Endothelial cell of umbilical vein (primary cell): Measurements from ENCODE around the gene ALG2. TPM values are rescaled to one million over a fixed set of nuclear protein-coding genes. Genes with fewer than 3 reads are reported as not detected.

Experiments used
- BruUV-seq: library from RNA; stranded (reverse); fragments of 400-500 nt; replicated peaks from 2 replicates; lab custom pipeline; 2021; lab: Mats Ljungman, UMichigan
- CTCF ChIA-PET: fragments of 300-600, 350-600 bp; sonication (Branson Sonifier 250); formaldehyde crosslinking; loops from one replicate; lab custom pipeline; 2021; ENCODE audit warnings: antibody characterized with exemption, inconsistent platforms; lab: Charles Lee
- POLR2A ChIA-PET: fragments of 300-600, 350-600 bp; sonication (Branson Sonifier 250); formaldehyde crosslinking; loops from one replicate; lab custom pipeline; 2021; ENCODE audit warnings: antibody characterized with exemption, inconsistent platforms; lab: Charles Lee
- DNase-seq: peaks from one replicate; pipeline ENCODE4 v3.0.0-alpha.2; 2011; ENCODE audit warnings: low read depth, low spot score
- FAIRE-seq: peaks from 2 replicates; lab custom pipeline; 2011; peaks lifted over from hg19 to GRCh38; lab: Jason Lieb, UNC
- H2AFZ ChIP-seq: 2 replicates; pipeline ENCODE4 v1.6.0; 2012; ENCODE audit warnings: low read depth, low read length, control low read depth, inconsistent platforms
- H3K27ac ChIP-seq: 2 replicates; pipeline ENCODE4 v1.5.1; 2011; ENCODE audit warnings: low read depth, mild to moderate bottlenecking, control low read depth, low read length, moderate library complexity; ENCODE audit not compliant: insufficient read depth
- H3K27me3 ChIP-seq, 2 experiments: 2 replicates each; pipeline versions ENCODE4 v1.6.0 to v1.6.1; 2011; ENCODE audit warnings: low read length in 2 of 2, mixed read lengths in 1 of 2; ENCODE audit not compliant: control insufficient read depth in 2 of 2, insufficient read depth in 2 of 2
- H3K36me3 ChIP-seq, 2 experiments: 2 replicates in 1 of 2; 3 replicates in 1 of 2; pipeline ENCODE4 v1.5.1; 2011; ENCODE audit warnings: low read length in 2 of 2, mild to moderate bottlenecking in 1 of 2, moderate library complexity in 1 of 2; ENCODE audit not compliant: control insufficient read depth in 2 of 2, insufficient read depth in 2 of 2; ENCODE audit errors: extremely low read depth in 1 of 2
- H3K4me1 ChIP-seq: 3 replicates; pipeline ENCODE4 v1.5.1; 2011; ENCODE audit warnings: mild to moderate bottlenecking, low read length; ENCODE audit not compliant: control insufficient read depth, insufficient read depth; ENCODE audit errors: extremely low read depth
- H3K4me2 ChIP-seq: 2 replicates; pipeline ENCODE4 v1.6.1; 2011; ENCODE audit warnings: low read length, control low read depth, mixed read lengths; ENCODE audit not compliant: insufficient read depth
- H3K4me3 ChIP-seq, 3 experiments: fragments of 200-600 bp in 1 of 3; sonication (generic), shearing (Covaris generic) in 1 of 3; replicated peaks in 1 of 3; 2 replicates each; pipeline ENCODE4 v1.5.1; 2011 to 2016; ENCODE audit warnings: control low read depth in 3 of 3, low read length in 3 of 3, mild to moderate bottlenecking in 2 of 3, inconsistent platforms in 1 of 3, low read depth in 1 of 3, moderate library complexity in 1 of 3; ENCODE audit not compliant: insufficient read depth in 1 of 3
- H3K79me2 ChIP-seq: 2 replicates; pipeline ENCODE4 v1.6.0; 2012; ENCODE audit warnings: low read length, inconsistent platforms; ENCODE audit not compliant: control insufficient read depth, insufficient read depth
- H3K9ac ChIP-seq: replicated peaks from 2 replicates; pipeline ENCODE3; 2011; ENCODE audit warnings: low read length, control low read depth; ENCODE audit not compliant: insufficient read depth; ENCODE audit errors: extremely low read depth
- H3K9me1 ChIP-seq: replicated peaks from 3 replicates; pipeline ENCODE4 v1.6.0; 2011; ENCODE audit warnings: mild to moderate bottlenecking, low read length; ENCODE audit not compliant: control insufficient read depth, insufficient read depth; ENCODE audit errors: extremely low read depth
- H3K9me3 ChIP-seq: replicated peaks from 2 replicates; pipeline ENCODE4 v1.5.1; 2012; ENCODE audit warnings: low read length, inconsistent platforms; ENCODE audit not compliant: control insufficient read depth, insufficient read depth
- H4K20me1 ChIP-seq: replicated peaks from 2 replicates; pipeline ENCODE3; 2011; ENCODE audit warnings: mild to moderate bottlenecking, low read length; ENCODE audit not compliant: control insufficient read depth, insufficient read depth; ENCODE audit errors: extremely low read depth
- CTCF ChIP-seq, 2 donors: IDR thresholded peaks; 1 replicate in 1 of 2; 2 replicates in 1 of 2; pipeline ENCODE4 v1.5.1; 2011; ENCODE audit warnings: low read length in 2 of 2, mild to moderate bottlenecking in 2 of 2, moderate library complexity in 2 of 2, control low read depth in 1 of 2, inconsistent platforms in 1 of 2, low read depth in 1 of 2; ENCODE audit not compliant: insufficient read depth in 1 of 2; ENCODE audit errors: extremely low read depth in 1 of 2
- EZH2 ChIP-seq: IDR thresholded peaks from 2 replicates; pipeline ENCODE4 v1.6.1; 2012; ENCODE audit warnings: borderline replicate concordance, low read depth, mild to moderate bottlenecking, moderate library complexity, low read length, inconsistent platforms; ENCODE audit not compliant: severe bottlenecking
- FOS ChIP-seq: IDR thresholded peaks from 2 replicates; pipeline ENCODE4 v1.6.1; 2011; ENCODE audit warnings: mild to moderate bottlenecking, low read length, moderate library complexity, borderline replicate concordance; ENCODE audit not compliant: insufficient read depth
- GATA2 ChIP-seq: IDR thresholded peaks from 2 replicates; pipeline ENCODE4 v1.7.0; 2011; ENCODE audit warnings: low read depth, mild to moderate bottlenecking, moderate library complexity, mixed read lengths, low read length; ENCODE audit not compliant: insufficient read length, insufficient read depth
- JUN ChIP-seq: IDR thresholded peaks from 2 replicates; pipeline ENCODE4 v1.6.1; 2011; ENCODE audit warnings: borderline replicate concordance, low read depth; ENCODE audit not compliant: insufficient read length, insufficient read depth
- MAX ChIP-seq: IDR thresholded peaks from 2 replicates; pipeline ENCODE4 v1.6.1; 2011; ENCODE audit not compliant: insufficient read depth, insufficient read length
- MYC ChIP-seq: IDR thresholded peaks from one replicate; pipeline ENCODE4 v1.6.1; 2011; ENCODE audit warnings: mild to moderate bottlenecking, low read depth, low read length
- POLR2A ChIP-seq: IDR thresholded peaks from 2 replicates; pipeline ENCODE4 v1.6.1; 2012; ENCODE audit warnings: low read depth, mild to moderate bottlenecking, control low read depth, low read length
- POLR2AphosphoS5 ChIP-seq: IDR thresholded peaks from 2 replicates; pipeline ENCODE4 v1.6.1; 2012; ENCODE audit warnings: low read depth, mild to moderate bottlenecking, control low read depth, low read length, moderate library complexity; ENCODE audit not compliant: insufficient read depth
- dilution Hi-C: fragments of 300-500 bp; cut with MboI; formaldehyde crosslinking; loops from one replicate; pipeline ENCODE4 v1.15.0; 2019; ENCODE audit warnings: low sequenced_read_pairs; ENCODE audit not compliant: extremely low pct_ligation_motif_present
- intact Hi-C: fragments of 100-400 bp; cut with micrococcal nuclease; formaldehyde crosslinking; loops from one replicate; pipeline ENCODE4 v1.10.0; 2022
- polyA plus RNA-seq, 4 experiments: library from polyadenylated mRNA; depleted of rRNA in 3 of 4; stranded (reverse) in 3 of 4; unstranded in 1 of 4; fragments of >200 nt; gene quantifications; 2 replicates each; pipeline versions ENCODE4 v1.2.1 to v1.2.3, GENCODE V29; 2011 to 2012; ENCODE audit warnings: missing spikeins in 1 of 4
- total RNA-seq: library from RNA; stranded (reverse); gene quantifications from 2 replicates; pipeline ENCODE4 v1.2.3, GENCODE V29; 2021

Gene ALG2
- total and polyA plus RNA-seq, 2 donors (not counting 3 experiments of a cell fraction or from before 2014, with no cell fraction given): 32.4 to 40.7 TPM

- Histone ChIP-seq H3K36me3 (peaks cover 7 to 8% of the 10 kb centered on the region in 2 experiments), H3K9me1 (no peaks in the 10 kb centered on the region), H3K27me3 (no peaks in the 10 kb centered on the region), H3K27ac (no peak overlapping the region), H3K9ac (no peak overlapping the region), H3K4me3 (no peak overlapping the region), H3K9me3 (no peaks in the 10 kb centered on the region), H3K4me1 (peaks cover 10% of the 10 kb centered on the region), H2AFZ (no peak overlapping the region), H3K4me2 (no peak overlapping the region), H4K20me1 (peaks cover 12% of the 10 kb centered on the region), H3K79me2 (peaks cover 43% of the 10 kb centered on the region)
- ChIA-PET CTCF (interaction anchor here (1.2 to 1.3 kb wide), 2 partner anchors 14 to 31 kb away, joined by 5 to 6 read pairs; no protein-coding TSS in a partner anchor), POLR2A (no interaction called here)
- dilution Hi-C loops: no loop called here
- TF ChIP-seq POLR2A (no peak), POLR2AphosphoS5 (no peak), JUN (no peak)
- FAIRE-seq: no peak
- intact Hi-C loops: no loop called here
- DNase-seq: no peak
- BruUV-seq: no TSS peak
Measured at GRCh38 chr9:99216073-99216472, 5.7 kb downstream of the ALG2 start.

GRCh38 chr9:99213197-99213596 lies 8.5 kb downstream of the ALG2 start:
- dilution Hi-C loops (no loop called here), intact Hi-C loops (no loop called here)
- H3K4me1 ChIP-seq: no peaks in the 10 kb centered on the region
- no peaks in the 10 kb centered on the region for H3K9me1 ChIP-seq
- peaks cover 3 to 6% of the 10 kb centered on the region in 2 experiments for H3K36me3 ChIP-seq
- H3K4me3 ChIP-seq: no peak overlapping the region
- peaks cover 5% of the 10 kb centered on the region for H4K20me1 ChIP-seq
- no peak overlapping the region for H3K4me2 ChIP-seq
- H3K9ac ChIP-seq: no peak overlapping the region
- no peak overlapping the region for H3K27ac ChIP-seq
- H3K9me3 ChIP-seq: no peaks in the 10 kb centered on the region
- no TSS peak for BruUV-seq
- H2AFZ ChIP-seq: no peak overlapping the region
- peaks cover 16% of the 10 kb centered on the region for H3K79me2 ChIP-seq
- CTCF ChIA-PET: interaction anchor here (1.9 kb wide), 1 partner anchor 29 kb away, joined by 6 read pairs; no protein-coding TSS in a partner anchor
- DNase-seq: no peak
- POLR2A ChIA-PET: no interaction called here
- FAIRE-seq: no peak
- H3K27me3 ChIP-seq: no peaks in the 10 kb centered on the region
- TF ChIP-seq POLR2A: no peak
- TF ChIP-seq MAX: no peak
- TF ChIP-seq EZH2: no peak
- no peak for TF ChIP-seq CTCF (IDR thresholded peaks at IDR 0.05; ENCODE audit: extremely low read depth in 1 of 2, insufficient read depth in 1 of 2, low read depth in 1 of 2, low read length in 2 of 2)
- no peak for TF ChIP-seq POLR2AphosphoS5
- TF ChIP-seq MYC: no peak
- TF ChIP-seq FOS: no peak
- TF ChIP-seq GATA2: no peak
- no peak for TF ChIP-seq JUN
